RPMI7951 (cell line): ENCODE measurements around the gene CYB5A. TPM values are rescaled to one million over a fixed set of nuclear protein-coding genes. Genes with fewer than 3 reads are reported as not detected.
A peak's percentile ranks its signal among the peaks of the same experiment; 100 is the strongest.
"Not testable (repeated sequence)": the region's sequence is repeated elsewhere in the genome, so short reads cannot be mapped to it uniquely, and the experiment has no call there.

Source experiments
- DNase-seq: peaks from one replicate; pipeline ENCODE4 v3.0.0-alpha.2; 2012; ENCODE audit warnings: low read depth
- total RNA-seq: library from RNA; depleted of rRNA; stranded (reverse); fragments of >200 nt; shearing (Covaris generic); gene quantifications from 2 replicates; pipeline ENCODE4 v1.2.3, GENCODE V29; 2014

Gene CYB5A
- total RNA-seq, 1 experiment from 2014 or later: 128 TPM

DNA sequence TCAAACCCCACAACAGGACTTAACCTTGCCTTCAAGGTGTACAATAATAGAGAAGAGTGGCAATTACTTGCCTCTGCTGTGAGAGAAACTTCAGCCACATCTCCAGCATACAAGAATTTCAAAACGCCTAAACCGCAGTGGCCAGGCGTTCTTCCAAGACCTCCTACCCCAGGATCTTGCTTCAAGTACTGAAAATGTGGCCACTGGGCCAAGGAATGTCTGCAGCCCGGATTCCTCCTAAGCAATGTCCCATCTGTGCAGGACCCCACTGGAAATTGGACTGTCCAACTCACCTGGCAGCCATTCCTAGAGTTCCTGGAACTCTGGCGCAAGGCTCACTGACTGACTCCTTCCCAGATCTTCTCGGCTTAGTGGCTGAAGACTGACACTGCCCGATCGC, 2.8 kb upstream of the CYB5A start:
- no peak for DNase-seq

DNA sequence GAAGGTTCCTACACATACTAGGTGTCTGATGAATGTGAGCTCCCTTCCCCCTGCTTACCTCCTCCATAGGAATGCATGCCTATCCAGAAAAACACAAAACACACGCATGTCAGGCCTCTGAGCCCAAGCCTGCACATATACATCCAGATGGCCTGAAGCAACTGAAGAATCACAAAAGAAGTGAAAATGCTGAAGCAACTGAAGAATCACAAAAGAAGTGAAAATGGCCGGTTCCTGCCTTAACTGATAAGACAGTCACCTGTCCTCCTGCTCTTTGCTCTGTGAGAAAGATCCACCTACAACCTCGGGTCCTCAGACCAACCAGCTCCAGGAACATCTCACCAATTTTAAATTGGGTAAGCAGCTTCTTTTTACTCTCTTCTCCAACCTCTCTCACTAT, 1.2 kb upstream of the CYB5A start:
- DNase-seq: not testable (repeated sequence)

DNA sequence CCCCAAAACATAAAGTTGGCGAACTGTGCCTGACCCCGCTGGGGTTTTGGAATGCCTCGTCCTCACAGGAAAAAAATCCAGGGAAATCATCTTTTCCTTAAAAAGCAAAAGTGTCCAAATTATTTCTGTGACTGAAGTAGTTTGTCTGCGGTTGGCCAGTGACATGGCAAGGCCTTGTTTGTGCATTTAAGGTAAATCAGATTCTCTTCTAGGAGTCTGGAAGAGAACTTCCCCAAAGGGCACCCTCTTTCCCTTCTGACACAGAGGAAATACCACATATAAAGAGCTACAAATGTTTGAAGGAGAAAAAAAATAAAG, 737 bp upstream of the CYB5A start:
- no peak for DNase-seq

DNA sequence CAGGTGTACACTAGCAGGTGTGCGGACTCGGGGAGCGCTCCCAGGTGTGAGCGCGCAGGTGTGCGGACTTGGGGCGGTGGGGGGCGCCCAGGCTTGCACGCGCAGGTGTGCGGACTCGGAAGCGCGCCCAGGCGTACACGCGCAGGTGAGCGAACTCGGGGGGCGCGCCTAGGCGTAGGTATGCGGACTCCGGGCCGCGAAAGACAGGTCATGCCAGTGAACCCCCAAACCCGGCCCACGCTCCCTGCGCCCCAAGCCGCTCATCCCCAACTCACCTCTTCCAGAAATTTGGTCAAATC, 342 bp downstream of the CYB5A start:
- no peak for DNase-seq

DNA sequence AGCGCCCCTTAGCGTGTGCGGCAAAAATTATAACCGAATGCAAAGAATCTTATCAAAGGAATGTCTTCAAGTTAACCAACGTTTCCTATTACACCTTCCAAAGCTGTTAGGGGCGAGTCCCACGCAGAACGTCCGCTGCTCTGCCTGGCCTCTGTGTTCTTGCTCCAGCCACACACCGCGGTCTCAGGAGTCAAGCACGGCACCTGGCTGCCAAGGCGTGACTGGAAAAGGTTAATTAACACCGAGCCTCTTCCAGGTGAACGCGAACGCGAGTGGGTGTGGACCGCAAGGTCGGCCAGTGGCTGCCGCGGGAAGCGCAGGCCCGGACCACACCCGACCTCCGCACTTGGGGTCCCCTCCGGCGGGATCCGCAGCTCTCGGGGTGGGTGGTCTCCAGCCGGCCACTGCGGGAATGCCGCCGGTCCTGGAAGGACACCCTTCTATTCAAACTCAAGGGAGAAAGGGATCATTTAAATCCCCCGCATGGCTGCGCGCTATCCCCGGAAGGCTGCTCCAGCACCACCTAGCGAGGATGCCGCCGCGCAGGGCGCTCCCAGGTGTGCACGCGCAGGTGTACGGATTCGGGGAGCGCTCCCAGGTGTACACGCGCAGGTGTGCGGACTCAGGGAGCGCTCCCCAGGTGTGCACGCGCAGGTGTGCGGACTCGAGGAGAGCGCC, 830 bp downstream of the CYB5A start:
- no peak for DNase-seq

DNA sequence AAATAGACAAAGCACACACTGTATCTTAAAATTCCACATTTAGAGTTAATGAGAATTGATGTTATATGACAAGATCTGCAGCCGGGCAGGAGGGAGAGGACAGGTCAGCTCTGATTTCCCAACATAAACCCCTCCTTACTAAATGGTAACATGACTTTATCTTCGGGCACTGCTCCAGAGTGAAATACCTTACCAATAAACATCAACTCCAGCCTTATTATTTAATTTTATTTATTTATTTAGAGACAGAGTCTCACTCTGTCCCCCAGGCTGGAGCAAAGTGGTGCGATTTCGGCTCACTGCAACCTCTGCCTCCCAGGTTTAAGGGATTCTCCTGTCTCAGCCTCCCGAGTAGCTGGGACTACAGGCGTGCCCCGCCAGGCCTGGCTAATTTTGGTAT, 1.7 kb downstream of the CYB5A start:
- no peak for DNase-seq

DNA sequence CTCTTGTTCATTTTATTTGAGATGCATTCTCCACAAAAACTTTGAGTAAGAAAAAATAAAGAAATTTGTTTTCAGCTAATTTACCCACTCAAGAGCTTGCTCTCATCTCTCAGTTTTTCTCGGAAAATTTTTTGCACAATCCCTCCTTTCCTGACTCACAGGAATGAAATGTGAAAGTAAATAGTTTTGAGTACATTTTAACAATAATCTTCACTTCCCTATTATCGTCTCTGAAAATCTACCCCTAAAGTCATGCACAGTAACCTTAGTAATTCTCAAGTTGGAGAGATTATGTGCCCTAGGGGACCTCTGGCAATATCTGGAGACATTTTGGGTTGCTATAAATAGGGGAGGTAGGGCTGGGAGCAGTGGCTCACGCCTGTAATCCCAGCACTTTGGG, 2.6 kb downstream of the CYB5A start:
- peak; percentile 18 for DNase-seq

DNA sequence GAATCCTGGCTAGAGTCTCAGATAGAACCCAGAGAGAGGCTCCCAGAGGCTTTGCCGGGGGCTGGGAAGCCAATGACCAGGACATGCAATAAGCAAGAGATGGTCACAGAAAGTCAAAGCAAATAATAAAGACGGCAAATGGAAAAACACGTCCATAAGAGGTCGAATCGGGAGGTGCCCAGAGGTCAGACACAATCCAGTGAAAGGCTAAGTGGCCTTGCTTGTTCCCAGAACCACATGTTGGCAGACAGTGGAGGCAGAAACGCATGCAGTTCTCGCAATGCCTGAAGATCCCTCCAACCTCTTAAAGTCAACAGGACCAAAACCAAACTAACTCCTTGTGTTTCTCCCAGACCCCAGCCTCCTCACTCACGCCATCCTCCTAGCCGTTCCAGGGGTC, 3.0 kb downstream of the CYB5A start:
- DNase-seq: no peak

DNA sequence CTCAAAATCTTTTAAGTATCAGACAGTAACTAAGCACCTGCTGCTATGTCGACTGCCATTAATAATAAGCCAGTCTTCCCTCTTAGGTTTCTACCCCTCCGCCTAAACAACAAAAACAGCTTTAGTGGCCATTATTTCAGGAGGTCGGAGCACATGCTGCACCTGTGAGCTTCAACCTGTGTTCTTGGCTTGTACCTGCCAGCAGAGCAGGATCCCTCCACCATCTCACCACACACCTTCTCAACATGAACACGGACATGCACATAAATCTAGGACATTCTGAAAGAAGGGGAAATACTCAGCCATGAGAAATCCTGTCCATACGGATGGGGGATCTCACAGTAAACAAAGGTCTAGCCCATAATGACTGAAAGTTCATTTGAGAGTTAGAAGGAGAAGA, 3.7 kb downstream of the CYB5A start:
- no peak for DNase-seq

DNA sequence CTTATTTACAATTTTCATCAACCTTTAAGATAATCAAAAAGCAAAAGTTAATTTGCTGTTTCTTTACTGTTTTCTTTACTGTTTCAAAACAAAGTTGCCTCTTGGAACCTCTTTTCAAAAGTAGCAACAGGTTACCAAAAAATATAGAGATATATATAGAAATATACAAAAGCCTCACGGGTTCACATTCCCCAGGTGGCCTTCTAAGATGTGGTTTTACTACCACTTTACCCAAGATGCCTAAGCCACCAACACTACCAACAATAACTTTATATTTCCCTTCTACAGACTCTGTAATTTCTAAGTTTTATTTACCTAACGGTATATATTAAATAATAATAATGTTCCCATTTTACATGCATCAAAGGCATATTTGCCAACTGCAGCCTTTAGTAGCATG, 4.9 kb downstream of the CYB5A start:
- no peak for DNase-seq

DNA sequence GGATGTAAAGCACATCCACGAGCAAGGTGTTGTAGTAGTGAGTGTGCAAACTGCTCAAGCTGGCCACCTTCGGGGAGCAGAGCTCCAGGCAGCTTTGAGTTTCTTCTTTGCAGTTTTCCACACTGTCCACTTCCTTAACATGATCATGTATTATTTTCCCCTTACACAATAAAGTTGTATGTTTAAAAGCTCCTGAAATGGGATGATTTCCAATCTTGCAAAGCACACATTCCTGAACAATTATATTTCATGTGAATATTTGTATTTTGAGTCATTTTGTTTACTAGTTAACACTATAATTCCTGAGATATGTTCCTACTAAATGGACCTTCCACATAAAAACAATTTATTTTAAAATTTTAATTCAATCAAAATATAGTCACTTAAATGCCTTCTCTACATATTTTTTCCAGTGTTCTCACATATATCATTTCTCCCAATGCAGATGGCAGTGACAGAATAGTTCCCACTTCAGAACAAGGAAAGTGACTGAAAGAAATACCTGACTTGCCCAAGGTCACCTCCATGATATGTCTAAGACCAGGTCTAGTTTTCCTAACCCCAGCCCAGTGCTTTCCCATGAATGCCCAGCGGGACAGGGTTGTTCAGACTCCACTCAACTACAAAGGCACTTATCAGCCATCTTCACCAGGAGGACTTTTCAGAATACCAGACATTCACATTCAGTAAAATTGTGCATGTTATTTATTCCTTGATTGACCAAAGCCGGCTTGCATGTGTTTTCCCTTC, 5.5 kb downstream of the CYB5A start:
- no peak for DNase-seq

DNA sequence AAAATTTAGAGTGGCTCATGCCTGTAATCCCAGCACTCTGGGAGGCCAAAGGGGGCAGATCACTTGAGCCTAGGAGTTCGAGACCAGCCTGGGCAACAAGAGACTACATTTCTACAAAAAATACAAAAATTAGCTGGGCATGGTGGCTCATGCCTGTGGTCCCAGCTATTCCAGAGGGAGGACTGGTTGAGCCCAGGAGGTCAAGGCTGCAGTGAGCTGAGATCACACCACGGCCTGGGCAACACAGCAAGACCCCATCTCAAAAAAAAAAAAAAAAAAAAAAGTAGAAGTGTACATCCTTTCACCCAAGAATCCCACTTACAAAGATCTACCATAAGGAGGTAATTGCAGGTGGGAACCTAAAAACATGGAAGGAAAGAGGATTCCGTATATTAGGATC, 6.2 kb downstream of the CYB5A start:
- DNase-seq: not testable (repeated sequence)

DNA sequence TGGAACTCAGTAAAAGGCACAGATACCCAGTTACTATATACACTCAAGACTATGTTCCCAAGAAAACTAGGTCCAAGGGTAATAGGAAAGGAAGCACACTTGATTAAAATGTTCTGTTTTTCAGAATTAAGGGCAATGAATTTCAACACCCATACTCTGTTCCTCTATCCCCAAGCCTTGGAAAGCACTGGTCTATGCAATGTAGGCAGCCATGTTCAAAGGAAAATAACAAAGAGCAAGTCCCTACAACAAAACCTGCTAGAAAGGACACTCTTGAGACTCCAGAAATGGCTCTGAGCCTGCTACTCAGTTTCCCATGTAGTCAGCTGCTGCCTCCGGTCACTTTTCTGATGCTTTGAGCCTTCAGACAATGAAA, 6.8 kb downstream of the CYB5A start:
- no peak for DNase-seq

DNA sequence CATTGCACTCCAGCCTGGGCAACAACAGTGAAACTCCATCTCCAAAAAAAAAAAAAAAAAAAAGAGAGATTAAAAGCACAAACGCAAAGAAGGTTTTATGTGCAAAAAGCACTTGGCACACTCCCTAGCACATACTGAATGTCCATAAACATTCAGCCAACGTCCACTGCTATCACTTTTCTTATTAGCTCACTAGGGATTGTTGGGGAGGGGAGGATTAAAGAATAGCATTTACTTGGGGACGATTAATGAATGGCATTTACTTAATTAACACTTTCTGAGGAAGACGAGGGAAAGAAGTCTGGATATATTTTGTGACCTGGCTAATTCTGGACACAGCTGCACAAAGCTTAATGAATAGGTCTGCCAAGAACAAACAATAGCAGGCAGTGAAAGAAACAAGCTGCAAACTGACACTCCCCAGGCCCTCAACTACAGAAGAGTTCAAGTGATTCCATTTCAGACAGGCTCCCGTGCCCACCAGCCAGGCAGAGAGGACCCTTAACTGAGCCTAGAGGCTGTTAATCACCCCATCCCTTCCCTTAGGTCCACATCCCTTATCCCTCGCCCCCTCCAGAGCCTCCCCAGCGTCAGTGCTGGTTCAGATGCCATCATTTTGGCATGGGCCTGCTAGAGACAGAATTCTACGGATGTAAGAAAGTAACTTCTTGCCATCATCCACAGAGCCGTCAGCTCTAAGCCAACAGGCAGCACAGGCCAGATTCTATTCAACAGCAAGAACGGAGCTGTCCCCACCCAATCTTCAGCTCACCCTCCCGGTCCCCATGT, 7.4 kb downstream of the CYB5A start:
- DNase-seq: no peak

DNA sequence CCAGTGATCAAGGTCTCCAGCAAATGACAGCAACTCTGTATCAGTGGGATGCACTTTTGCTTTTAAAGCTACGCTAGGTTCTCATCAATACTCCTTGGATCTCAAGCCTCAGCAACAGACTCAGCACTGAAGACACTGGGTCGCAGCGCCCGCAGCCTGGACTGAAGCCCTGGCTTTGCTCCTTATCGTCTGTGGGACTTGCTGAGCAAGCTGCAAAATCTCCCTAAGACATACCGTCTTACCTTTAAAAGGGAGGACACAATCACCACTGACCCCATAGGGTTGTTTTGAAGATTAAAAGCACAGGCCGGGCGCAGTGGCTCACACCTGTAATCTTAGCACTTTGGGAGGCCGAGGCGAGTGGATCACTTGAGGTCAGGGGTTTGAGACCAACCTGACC, 8.1 kb downstream of the CYB5A start:
- DNase-seq: no peak

DNA sequence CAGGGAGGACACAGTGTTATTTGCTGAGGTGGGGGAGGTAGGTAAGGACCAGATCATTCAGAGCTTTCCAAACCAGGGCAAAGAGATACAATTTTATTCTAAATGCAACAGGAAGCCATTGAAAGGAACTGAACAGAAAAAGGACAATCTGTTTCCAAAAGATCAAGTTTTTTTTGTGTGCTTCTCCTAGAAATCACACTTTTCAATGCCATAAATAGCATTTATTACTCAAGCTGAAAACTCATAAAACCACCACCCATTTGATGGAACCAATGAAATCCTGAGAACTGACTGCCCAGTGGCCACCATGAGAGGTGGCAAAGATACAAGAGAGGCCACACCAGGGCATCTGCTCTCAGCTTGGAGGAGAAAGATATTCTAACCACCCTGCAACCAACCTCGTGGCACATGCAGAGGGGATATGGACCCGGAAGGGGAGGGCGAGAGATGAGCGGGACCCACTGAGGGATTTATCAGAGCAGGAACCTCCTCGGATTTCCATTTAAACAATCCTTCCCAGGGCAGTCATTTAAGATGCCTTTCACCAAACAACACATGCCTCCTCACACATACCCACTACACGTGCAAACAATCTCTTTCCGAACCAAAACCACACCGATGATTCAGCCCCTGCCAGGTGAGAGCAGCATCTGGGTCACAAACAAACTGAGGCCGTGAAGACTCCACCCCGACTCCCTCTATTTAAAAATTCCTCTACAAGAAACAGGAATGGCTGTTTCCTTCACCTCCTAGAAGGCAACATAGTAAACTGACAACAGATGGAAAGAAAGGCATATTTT, 8.8 kb downstream of the CYB5A start:
- DNase-seq: no peak

DNA sequence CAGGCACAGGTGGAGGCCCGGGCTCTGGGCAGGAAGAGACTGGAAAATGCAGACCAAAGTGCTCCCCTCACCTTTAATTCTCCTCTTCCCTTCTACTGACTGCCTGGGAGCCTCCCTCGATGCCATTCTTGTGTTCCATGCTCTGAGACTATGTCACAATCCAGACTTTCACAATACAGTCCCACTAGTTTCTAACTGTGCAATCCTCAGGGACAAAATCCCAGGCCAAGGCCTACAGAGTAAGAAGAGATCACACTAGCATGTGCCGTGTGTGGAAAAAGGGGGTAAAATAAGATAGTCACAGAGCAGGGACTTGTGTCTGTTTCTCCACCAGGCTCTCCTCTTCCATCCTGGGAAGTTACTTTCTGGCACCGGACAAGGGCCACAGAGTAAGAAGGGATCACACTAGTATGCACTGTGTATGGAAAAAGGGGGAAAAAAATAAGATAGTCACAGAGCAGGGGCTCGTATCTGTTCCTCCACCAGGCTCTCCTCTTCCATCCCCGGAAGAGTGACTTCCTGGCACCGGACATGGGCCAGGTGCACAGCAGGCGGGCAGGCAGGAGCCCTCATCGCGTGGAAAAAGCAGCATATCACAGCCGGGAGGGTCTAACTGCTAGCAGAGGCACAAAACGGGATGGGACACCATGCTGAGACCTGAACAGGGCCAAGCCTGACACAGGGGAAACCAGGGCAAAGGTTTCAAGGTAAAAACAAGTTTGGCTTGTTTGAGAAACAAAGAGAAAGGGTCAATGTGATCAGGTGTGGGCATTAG, 9.6 kb downstream of the CYB5A start:
- no peak for DNase-seq

DNA sequence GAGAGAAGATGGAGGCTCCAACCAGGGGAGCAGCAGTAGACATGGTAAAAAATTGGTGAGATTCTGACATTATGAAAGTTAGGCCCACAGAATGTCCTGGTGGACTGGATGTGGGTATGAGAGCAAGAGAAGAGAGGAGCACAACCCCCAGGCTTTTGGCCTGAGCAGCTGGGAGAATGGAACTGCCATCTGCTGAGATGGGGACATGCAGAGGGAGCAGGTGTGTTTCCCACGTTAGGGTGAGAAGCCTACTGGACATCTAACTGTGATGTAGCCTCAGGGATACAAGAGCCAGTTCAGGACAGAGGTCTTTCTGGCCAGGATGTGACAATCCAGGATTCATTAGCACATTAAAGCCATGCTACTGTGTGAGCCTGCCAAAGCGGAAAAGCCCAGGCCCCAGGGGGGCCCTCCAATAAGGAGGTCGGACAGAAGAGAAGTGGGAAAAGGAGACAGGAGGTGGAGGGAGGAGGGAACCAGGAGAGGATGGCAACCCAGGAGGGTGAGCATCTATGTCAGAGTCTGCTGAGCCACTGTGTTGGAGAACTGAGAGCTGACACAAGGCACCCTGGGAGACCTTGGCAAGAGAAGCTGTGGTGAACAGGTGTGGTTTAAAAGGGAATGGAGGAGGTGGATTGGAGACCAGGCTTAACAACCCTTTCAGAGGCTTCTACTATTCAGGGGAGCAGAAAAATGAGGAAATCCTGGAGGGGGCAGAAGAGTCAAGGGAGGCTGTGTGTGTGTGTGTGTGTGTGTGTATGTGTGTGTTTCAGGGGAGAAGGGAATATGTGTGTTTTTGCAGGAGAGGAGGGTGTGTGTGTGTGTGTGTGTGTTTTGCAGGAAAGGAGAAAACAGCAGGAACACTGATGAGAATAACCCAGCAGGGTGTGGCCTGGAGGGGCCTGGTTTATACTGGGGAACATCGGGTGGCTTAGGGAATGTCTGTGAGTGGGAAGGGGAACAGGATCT, 10.5 kb downstream of the CYB5A start:
- no peak for DNase-seq

DNA sequence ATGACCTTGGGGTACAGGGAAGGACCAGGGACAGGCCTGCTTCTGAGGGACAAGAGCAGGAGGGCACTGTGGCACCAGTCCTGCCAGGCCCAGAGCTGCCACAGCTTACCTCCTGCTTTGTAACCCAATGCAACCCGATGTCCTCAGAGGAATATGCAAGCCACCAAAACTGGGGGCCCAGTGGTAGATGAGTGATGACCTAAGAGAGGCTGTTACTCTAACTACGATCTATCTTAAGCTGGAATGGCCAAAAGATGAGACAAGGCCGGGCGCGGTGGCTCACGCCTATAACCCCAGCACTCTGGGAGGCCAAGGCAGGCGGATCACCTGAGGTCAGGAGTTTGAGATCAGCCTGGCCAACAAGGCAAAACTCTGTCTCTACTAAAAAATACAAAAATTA, 12.8 kb downstream of the CYB5A start:
- DNase-seq: no peak

DNA sequence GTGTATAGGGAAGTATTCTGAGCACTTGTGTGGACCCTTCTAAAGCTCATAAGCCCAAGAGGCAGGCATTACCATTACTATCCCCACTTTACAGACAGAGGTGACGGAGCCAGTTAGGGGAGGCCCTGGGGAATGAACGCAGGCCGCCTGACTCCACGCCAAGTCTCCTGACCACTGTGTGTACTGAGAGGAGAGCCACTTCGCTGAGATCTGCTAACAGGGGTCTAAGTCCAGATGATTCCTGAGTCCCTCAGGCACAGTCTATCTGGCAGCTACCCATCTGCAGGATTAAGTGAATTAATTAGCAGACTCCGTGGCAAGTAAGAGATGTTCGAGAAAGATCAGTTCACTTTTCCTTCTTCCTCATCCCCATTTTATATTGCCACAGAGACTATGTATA, 13.7 kb downstream of the CYB5A start:
- no peak for DNase-seq

DNA sequence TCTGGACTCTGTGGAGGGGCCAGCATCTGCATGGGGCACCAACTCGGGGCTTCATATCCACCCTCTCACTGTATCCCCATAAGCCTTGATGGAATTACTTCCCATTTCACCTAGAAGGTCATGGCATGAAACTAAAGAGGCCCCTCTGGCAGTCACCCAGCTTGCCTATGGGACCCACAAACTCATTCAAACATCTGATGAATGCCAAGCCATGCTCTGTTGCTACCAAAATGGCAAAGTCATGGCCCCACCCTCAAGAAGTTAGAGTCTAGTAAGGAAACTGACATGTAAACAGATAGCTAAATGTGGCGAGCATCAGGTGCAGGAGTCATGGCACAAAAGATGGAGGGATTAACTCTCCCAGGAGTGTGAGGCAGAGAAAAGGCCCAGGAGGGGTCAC, 14.5 kb downstream of the CYB5A start:
- no peak for DNase-seq
